ENCODE data around the gene OR52J3. TPM values are rescaled to one million over a fixed set of nuclear protein-coding genes. Genes with fewer than 3 reads are reported as not detected.

The OR52J3 gene
- total RNA-seq, 1 experiment from 2014 or later: not detected

DNA sequence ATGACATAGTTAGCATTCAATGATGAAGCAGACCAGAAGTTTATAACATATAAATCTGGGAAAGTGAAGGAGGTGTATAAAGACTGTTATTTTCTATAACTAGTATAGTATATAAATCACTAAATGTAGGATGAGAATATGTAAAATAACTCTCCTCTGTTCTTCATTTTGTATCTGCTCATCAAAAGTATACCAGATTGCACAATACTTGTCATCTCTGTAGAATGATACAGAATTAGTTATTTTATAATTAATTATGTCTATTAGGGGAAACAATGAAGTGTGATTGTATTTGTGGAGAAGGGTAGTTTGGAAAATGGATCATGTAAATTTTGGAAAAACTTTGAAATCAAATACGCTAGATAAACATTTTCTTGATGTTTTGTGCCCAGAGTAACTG, 33.3 kb upstream of the OR52J3 start (continued):
- no peak for TF ChIP-seq YY1 (IDR thresholded peaks at IDR 0.05; ENCODE audit: extremely low read depth, insufficient replicate concordance, low read depth, low read length)
- TF ChIP-seq EGR1 (IDR thresholded peaks at IDR 0.05; ENCODE audit: low read depth): no peak
- no peak for TF ChIP-seq POLR2A (IDR thresholded peaks at IDR 0.05; ENCODE audit: borderline replicate concordance, extremely low read depth, insufficient read depth, insufficient read length)
- TF ChIP-seq, protein P1, sequence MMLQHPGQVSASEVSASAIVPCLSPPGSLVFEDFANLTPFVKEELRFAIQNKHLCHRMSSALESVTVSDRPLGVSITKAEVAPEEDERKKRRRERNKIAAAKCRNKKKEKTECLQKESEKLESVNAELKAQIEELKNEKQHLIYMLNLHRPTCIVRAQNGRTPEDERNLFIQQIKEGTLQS (IDR thresholded peaks at IDR 0.05): no peak
- no peak for TF ChIP-seq EZH2 (IDR thresholded peaks at IDR 0.05)
- no peak for TF ChIP-seq SRF (IDR thresholded peaks at IDR 0.05; ENCODE audit: low read depth)
- no peak for TF ChIP-seq ZFX (IDR thresholded peaks at IDR 0.05)
- TF ChIP-seq FOSL1 (IDR thresholded peaks at IDR 0.05; ENCODE audit: low read depth): no peak
- no peak for TF ChIP-seq TCF7L2 (IDR thresholded peaks at IDR 0.05; ENCODE audit: borderline replicate concordance, extremely low read depth, insufficient read depth, insufficient read length)

DNA sequence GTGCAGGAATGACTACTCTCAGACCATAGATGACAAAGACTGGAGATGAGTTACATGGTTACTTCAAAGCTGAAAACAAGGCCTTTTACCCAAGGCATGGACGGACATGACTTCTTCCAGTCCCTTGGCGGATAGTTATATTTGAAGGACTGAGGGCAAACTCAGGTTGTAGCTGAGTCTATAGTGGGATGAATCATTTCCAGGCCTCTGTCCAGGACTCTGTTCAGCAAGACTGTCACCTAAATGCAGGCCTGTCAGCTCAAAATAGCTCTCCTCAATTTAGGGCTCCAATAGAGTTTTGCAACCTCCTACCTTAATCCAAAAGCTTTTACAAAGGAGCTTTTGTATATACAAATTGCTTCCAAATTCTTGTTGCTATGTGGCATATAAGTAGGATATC, 24.3 kb upstream of the OR52J3 start:
- ChIA-PET POLR2A (no interaction called here), CTCF (no interaction called here), RAD21 (ENCODE audit: low non-redundant PET in 1 of 2, low total read pairs in 2 of 2, uncharacterized antibody in 2 of 2, unreplicated experiment in 2 of 2) (no interaction called here)
- Histone ChIP-seq H3K9ac (ENCODE audit: low read length) (no peak overlapping the region), H3K27me3 (ENCODE audit: insufficient read depth, low read length) (0 out of 2 replicates have a peak, but pooled peaks cover 11% of the 10 kb centered on the region), H4K20me1 (ENCODE audit: insufficient read depth) (no peaks in the 10 kb centered on the region), H3K79me2 (ENCODE audit: insufficient read depth, low read length) (no peaks in the 10 kb centered on the region), H2AFZ (ENCODE audit: low read depth, low read length, poor library complexity, severe bottlenecking) (no peak overlapping the region), H3K9me2 (ENCODE audit: insufficient read depth) (no peaks in the 10 kb centered on the region), H3K27ac (ENCODE audit: low read depth, low read length) (no peak overlapping the region), H3K4me1 (ENCODE audit: control insufficient read depth in 1 of 2, insufficient read depth in 2 of 2, low read length in 2 of 2) (no peaks in the 10 kb centered on the region), H3K4me3 (replicated peaks in 1 of 2; ENCODE audit: low read depth in 1 of 2, low read length in 2 of 2) (no peak overlapping the region), H3K4me2 (ENCODE audit: low read length) (no peak overlapping the region), H3K9me3 (ENCODE audit: control insufficient read depth in 1 of 2, insufficient read depth in 1 of 2, low read depth in 1 of 2, low read length in 2 of 2) (no peaks in the 10 kb centered on the region), H3K36me3 (ENCODE audit: control insufficient read depth in 1 of 2, insufficient read depth in 2 of 2, low read length in 2 of 2) (no peaks in the 10 kb centered on the region)
- no peak for TF ChIP-seq FOSL1 (IDR thresholded peaks at IDR 0.05; ENCODE audit: low read depth)
- TF ChIP-seq SIN3A (IDR thresholded peaks at IDR 0.05; ENCODE audit: low read depth): no peak
- TF ChIP-seq, protein P1 (IDR thresholded peaks at IDR 0.05): no peak
- no peak for TF ChIP-seq RAD21 (IDR thresholded peaks at IDR 0.05; ENCODE audit: low read depth)
- TF ChIP-seq, protein P2, sequence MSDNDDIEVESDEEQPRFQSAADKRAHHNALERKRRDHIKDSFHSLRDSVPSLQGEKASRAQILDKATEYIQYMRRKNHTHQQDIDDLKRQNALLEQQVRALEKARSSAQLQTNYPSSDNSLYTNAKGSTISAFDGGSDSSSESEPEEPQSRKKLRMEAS (IDR thresholded peaks at IDR 0.05): no peak
- TF ChIP-seq ZNF274 (IDR thresholded peaks at IDR 0.05; ENCODE audit: low read depth, low read length): no peak
- TF ChIP-seq JUND (IDR thresholded peaks at IDR 0.05): no peak
- no peak for TF ChIP-seq CEBPB (IDR thresholded peaks at IDR 0.05; ENCODE audit: low read depth)
- TF ChIP-seq SRF (IDR thresholded peaks at IDR 0.05; ENCODE audit: low read depth): no peak
- TF ChIP-seq CBX3 (IDR thresholded peaks at IDR 0.05; ENCODE audit: low read depth): no peak
- no peak for TF ChIP-seq ZBTB33 (IDR thresholded peaks at IDR 0.05; ENCODE audit: extremely low read depth, insufficient replicate concordance, low read length)
- TF ChIP-seq ZFX (IDR thresholded peaks at IDR 0.05): no peak
- no peak for TF ChIP-seq YY1 (IDR thresholded peaks at IDR 0.05; ENCODE audit: extremely low read depth, insufficient replicate concordance, low read depth, low read length)
- TF ChIP-seq, protein P3, sequence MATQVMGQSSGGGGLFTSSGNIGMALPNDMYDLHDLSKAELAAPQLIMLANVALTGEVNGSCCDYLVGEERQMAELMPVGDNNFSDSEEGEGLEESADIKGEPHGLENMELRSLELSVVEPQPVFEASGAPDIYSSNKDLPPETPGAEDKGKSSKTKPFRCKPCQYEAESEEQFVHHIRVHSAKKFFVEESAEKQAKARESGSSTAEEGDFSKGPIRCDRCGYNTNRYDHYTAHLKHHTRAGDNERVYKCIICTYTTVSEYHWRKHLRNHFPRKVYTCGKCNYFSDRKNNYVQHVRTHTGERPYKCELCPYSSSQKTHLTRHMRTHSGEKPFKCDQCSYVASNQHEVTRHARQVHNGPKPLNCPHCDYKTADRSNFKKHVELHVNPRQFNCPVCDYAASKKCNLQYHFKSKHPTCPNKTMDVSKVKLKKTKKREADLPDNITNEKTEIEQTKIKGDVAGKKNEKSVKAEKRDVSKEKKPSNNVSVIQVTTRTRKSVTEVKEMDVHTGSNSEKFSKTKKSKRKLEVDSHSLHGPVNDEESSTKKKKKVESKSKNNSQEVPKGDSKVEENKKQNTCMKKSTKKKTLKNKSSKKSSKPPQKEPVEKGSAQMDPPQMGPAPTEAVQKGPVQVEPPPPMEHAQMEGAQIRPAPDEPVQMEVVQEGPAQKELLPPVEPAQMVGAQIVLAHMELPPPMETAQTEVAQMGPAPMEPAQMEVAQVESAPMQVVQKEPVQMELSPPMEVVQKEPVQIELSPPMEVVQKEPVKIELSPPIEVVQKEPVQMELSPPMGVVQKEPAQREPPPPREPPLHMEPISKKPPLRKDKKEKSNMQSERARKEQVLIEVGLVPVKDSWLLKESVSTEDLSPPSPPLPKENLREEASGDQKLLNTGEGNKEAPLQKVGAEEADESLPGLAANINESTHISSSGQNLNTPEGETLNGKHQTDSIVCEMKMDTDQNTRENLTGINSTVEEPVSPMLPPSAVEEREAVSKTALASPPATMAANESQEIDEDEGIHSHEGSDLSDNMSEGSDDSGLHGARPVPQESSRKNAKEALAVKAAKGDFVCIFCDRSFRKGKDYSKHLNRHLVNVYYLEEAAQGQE (IDR thresholded peaks at IDR 0.05; ENCODE audit: low read depth): no peak
- TF ChIP-seq EZH2 (IDR thresholded peaks at IDR 0.05): no peak
- no peak for TF ChIP-seq EGR1 (IDR thresholded peaks at IDR 0.05; ENCODE audit: low read depth)
- no peak for TF ChIP-seq SP1 (IDR thresholded peaks at IDR 0.05; ENCODE audit: low read depth)
- TF ChIP-seq EZH2phosphoT487 (IDR thresholded peaks at IDR 0.05; ENCODE audit: borderline replicate concordance): no peak
- no peak for DNase-seq (ENCODE audit: low read depth, low spot score)
- intact Hi-C loops (cut with micrococcal nuclease): no loop called here
- no peak for ATAC-seq
- BruUV-seq (replicated peaks): no TSS peak

All from HCT116 (cell line).